Mammary epithelial cell (primary cell): ENCODE data around the gene SLC25A30.
"Not testable (repeated sequence)": the region's sequence is repeated elsewhere in the genome, so short reads cannot be mapped to it uniquely, and the experiment has no call there.

ENCODE experiments used
- EZH2 ChIP-seq: IDR thresholded peaks from 2 replicates; pipeline ENCODE4 v1.6.1; 2012; ENCODE audit warnings: low read length, inconsistent platforms, borderline replicate concordance
- TF ChIP-seq, protein P1 (sequence below), 2 donors: IDR thresholded peaks in 1 of 2; conservative IDR thresholded peaks in 1 of 2; 2 replicates each; pipeline ENCODE4 v1.5.1; 2011 to 2012; ENCODE audit warnings: inconsistent platforms in 2 of 2, low read length in 2 of 2, mild to moderate bottlenecking in 2 of 2, control low read depth in 1 of 2, low read depth in 1 of 2; ENCODE audit not compliant: insufficient read depth in 1 of 2; ENCODE audit errors: extremely low read depth in 1 of 2

DNA sequence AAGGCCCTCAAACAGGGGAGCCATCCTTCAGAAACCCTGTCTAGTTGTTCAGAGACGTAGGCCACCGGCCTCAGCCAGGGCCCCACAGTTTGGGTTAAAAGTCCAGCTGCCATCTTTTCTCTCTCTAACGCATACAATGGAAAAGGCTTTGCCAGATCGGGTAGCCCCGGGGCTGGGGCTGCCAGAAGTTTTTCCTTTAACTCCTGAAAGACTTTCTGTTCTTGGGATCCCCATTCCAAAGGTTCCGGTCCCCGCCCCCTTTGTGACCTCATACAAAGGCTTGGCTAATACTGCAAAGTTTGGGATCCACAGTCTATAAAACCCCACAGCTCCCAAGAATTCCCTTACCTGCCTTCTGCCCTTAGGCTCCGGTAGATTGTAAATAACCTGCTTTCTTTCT is 37.5 kb downstream of the SLC25A30 start:
- TF ChIP-seq, protein P1, sequence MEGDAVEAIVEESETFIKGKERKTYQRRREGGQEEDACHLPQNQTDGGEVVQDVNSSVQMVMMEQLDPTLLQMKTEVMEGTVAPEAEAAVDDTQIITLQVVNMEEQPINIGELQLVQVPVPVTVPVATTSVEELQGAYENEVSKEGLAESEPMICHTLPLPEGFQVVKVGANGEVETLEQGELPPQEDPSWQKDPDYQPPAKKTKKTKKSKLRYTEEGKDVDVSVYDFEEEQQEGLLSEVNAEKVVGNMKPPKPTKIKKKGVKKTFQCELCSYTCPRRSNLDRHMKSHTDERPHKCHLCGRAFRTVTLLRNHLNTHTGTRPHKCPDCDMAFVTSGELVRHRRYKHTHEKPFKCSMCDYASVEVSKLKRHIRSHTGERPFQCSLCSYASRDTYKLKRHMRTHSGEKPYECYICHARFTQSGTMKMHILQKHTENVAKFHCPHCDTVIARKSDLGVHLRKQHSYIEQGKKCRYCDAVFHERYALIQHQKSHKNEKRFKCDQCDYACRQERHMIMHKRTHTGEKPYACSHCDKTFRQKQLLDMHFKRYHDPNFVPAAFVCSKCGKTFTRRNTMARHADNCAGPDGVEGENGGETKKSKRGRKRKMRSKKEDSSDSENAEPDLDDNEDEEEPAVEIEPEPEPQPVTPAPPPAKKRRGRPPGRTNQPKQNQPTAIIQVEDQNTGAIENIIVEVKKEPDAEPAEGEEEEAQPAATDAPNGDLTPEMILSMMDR (conservative IDR thresholded peaks at IDR 0.05 in 1 of 2, IDR thresholded peaks at IDR 0.05 in 1 of 2; ENCODE audit: extremely low read depth in 1 of 2, insufficient read depth in 1 of 2, low read depth in 1 of 2, low read length in 2 of 2), result not testable (repeated sequence)
- not testable (repeated sequence) for TF ChIP-seq EZH2
